DOHH2 (cell line): ENCODE results near the gene MAP7D1.
"Not testable (repeated sequence)": the region's sequence is repeated elsewhere in the genome, so short reads cannot be mapped to it uniquely, and the experiment has no call there.

ENCODE experiments used
- H3F3A ChIP-seq: fragments of 200-600 bp; sonication (generic), shearing (Covaris generic); 2 replicates; pipeline ENCODE4 v1.6.0; 2016; ENCODE audit warnings: antibody characterized with exemption, mild to moderate bottlenecking; ENCODE audit not compliant: control insufficient read depth, insufficient read depth
- H3K27ac ChIP-seq: fragments of 200-600 bp; sonication (generic); 2 replicates; pipeline ENCODE4 v1.5.1; 2014; ENCODE audit warnings: low read depth, mild to moderate bottlenecking, low read length, moderate library complexity
- H3K27me3 ChIP-seq: fragments of 200-600 bp; sonication (generic); 2 replicates; pipeline ENCODE4 v1.6.1; 2014; ENCODE audit warnings: mild to moderate bottlenecking, low read length, mixed read lengths; ENCODE audit not compliant: control insufficient read depth
- H3K36me3 ChIP-seq: fragments of 200-600 bp; sonication (generic); 2 replicates; pipeline ENCODE4 v1.6.1; 2014; ENCODE audit warnings: mild to moderate bottlenecking, low read length, moderate library complexity, mixed read lengths; ENCODE audit not compliant: control insufficient read depth
- H3K4me1 ChIP-seq: fragments of 200-600 bp; sonication (generic); 2 replicates; pipeline ENCODE4 v1.6.1; 2014; ENCODE audit warnings: mild to moderate bottlenecking, low read length, mixed read lengths; ENCODE audit not compliant: control insufficient read depth
- H3K4me2 ChIP-seq: fragments of 200-600 bp; sonication (generic); 2 replicates; pipeline ENCODE4 v1.6.0; 2014; ENCODE audit warnings: mild to moderate bottlenecking, low read length, moderate library complexity
- H3K4me3 ChIP-seq: fragments of 200-600 bp; sonication (generic); 2 replicates; pipeline ENCODE4 v1.5.1; 2014; ENCODE audit warnings: mild to moderate bottlenecking, low read length, mixed read lengths
- H3K79me2 ChIP-seq: fragments of 200-600 bp; sonication (generic); 2 replicates; pipeline ENCODE4 v1.6.1; 2014; ENCODE audit warnings: mild to moderate bottlenecking, low read length, mixed read lengths; ENCODE audit not compliant: control insufficient read depth
- H3K9me2 ChIP-seq: fragments of 200-600 bp; sonication (generic); replicated peaks from 2 replicates; pipeline ENCODE4 v1.6.1; 2014; ENCODE audit warnings: mild to moderate bottlenecking, low read length, mixed read lengths; ENCODE audit not compliant: control insufficient read depth
- H3K9me3 ChIP-seq: fragments of 200-600 bp; sonication (generic); 2 replicates; pipeline ENCODE4 v1.6.1; 2014; ENCODE audit warnings: antibody characterized with exemption, low read length, mixed read lengths; ENCODE audit not compliant: control insufficient read depth, insufficient read depth
- H4K20me1 ChIP-seq: fragments of 200-600 bp; sonication (generic); 2 replicates; pipeline ENCODE4 v1.6.0; 2014; ENCODE audit warnings: low read depth, mild to moderate bottlenecking, antibody characterized with exemption, low read length, moderate library complexity; ENCODE audit not compliant: control insufficient read depth, insufficient read depth
- CTCF ChIP-seq: fragments of 200-600 bp; sonication (generic); IDR thresholded peaks from one replicate; pipeline ENCODE4 v1.5.1; 2014; ENCODE audit warnings: antibody characterized with exemption, mild to moderate bottlenecking, low read depth, low read length; ENCODE audit not compliant: poor library complexity, severe bottlenecking
- EZH2phosphoT487 ChIP-seq: fragments of 200-600 bp; sonication (generic); IDR thresholded peaks from 2 replicates; pipeline ENCODE4 v1.6.1; 2017; ENCODE audit warnings: borderline replicate concordance, mild to moderate bottlenecking, antibody characterized with exemption, low read length, moderate library complexity, mixed read lengths

MAP7D1 gene

DNA sequence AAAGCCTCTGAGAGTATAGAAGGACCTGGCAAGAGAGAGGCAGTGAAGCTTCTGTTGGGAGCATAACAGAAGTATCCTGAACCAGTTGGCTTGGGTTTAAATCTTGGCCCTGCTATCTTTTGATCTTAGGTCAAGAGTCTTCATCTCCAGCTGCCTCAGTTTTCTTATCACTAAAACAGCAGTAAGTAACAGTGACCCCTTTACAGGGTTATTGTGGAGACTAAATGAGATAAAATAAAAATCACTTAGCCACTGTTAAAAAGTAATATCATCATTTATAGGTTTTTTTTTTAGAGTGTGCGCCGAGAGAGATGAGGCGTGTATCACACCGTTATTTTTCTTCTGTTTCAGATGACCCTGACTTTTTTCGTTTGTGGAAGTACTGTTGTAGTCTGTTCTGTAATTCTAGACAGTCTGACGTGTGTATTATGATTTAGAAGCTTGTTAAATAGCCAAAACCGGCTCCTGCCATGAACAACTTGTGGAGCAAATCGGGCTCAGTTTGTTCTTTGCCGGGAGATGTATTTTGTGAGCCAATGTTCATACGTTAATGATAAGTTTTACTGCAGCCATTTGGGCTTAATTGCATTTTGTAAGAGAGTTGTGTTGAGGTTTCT lies 69.4 kb downstream of the MAP7D1 start:
- Histone ChIP-seq H3K9me3 (no peaks in the 10 kb centered on the region), H3K4me3 (peak overlapping the region; percentile 88), H3K79me2 (peaks cover 61% of the 10 kb centered on the region), H4K20me1 (peaks cover 19% of the 10 kb centered on the region), H3K27me3 (no peaks in the 10 kb centered on the region), H3K4me1 (peaks cover 28% of the 10 kb centered on the region), H3F3A (peaks cover 8% of the 10 kb centered on the region), H3K9me2 (no peaks in the 10 kb centered on the region), H3K27ac (peak overlapping the region; percentile 88), H3K36me3 (peaks cover 55% of the 10 kb centered on the region), H3K4me2 (peak overlapping the region; percentile 72)
- TF ChIP-seq EZH2phosphoT487 (no peak), CTCF (no peak)

DNA sequence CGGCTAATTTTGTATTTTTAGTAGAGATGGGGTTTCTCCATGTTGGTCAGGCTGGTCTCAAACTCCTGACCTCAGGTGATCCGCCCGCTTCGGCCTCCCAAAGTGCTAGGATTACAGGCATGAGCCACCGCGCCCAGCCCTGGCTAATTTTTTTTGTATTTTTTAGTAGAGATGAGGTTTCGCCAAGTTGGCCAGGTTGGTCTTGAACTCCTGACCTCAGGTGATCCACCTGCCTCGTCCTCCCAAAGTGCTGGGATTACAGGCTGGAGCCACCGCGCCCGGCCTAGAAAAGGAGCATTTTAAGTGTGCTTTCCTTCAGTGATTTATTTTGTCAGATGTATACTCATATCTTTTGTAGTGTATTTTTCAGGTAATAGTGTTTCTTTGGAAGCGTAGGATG lies 74.3 kb downstream of the MAP7D1 start:
- H3F3A ChIP-seq, H3K9me3 ChIP-seq, H3K27ac ChIP-seq, H3K9me2 ChIP-seq, H3K27me3 ChIP-seq, H3K4me3 ChIP-seq: not testable (repeated sequence)
- Histone ChIP-seq H3K36me3 (peaks cover 93% of the 10 kb centered on the region), H3K4me1 (peaks cover 64% of the 10 kb centered on the region), H3K4me2 (peak overlapping the region; percentile 72), H3K79me2 (peaks cover 100% of the 10 kb centered on the region), H4K20me1 (peaks cover 18% of the 10 kb centered on the region)
